Naive thymus-derived CD4-positive, alpha-beta T cell (primary cell): ENCODE results near the gene RAD51B. TPM values are rescaled to one million over a fixed set of nuclear protein-coding genes. Genes with fewer than 3 reads are reported as not detected.

Experiments
- ATAC-seq: fragments of 150-1000 bp; cut with Tn5 transposase; 2 replicates; pipeline ENCODE4 v1.10.0; 2021; ENCODE audit warnings: mild to moderate bottlenecking, moderate library complexity
- CTCF ChIA-PET: fragments of 350-600 bp; sonication (Branson Sonifier 250); formaldehyde crosslinking; loops from one replicate; lab custom pipeline; 2021; ENCODE audit warnings: antibody characterized with exemption; lab: Charles Lee
- POLR2A ChIA-PET: fragments of 350-600 bp; sonication (Branson Sonifier 250); formaldehyde crosslinking; loops from one replicate; lab custom pipeline; 2021; ENCODE audit warnings: antibody characterized with exemption, inconsistent platforms; lab: Charles Lee
- DNase-seq, 9 donors: peaks; one replicate each; pipeline versions ENCODE4 v3.0.0 to v3.0.0-alpha.2; 2020 to 2022; ENCODE audit warnings: mixed read lengths in 1 of 9
- H3K27ac ChIP-seq: one replicate; pipeline ENCODE4 v1.7.0; 2013; ENCODE audit warnings: mild to moderate bottlenecking, low read depth, low read length, moderate library complexity
- H3K27me3 ChIP-seq, 2 donors: one replicate each; pipeline ENCODE4 v1.7.0; 2013; ENCODE audit warnings: low read length in 2 of 2, mild to moderate bottlenecking in 2 of 2, moderate library complexity in 2 of 2; ENCODE audit not compliant: control insufficient read depth in 2 of 2, insufficient read depth in 2 of 2
- H3K36me3 ChIP-seq, 3 experiments: 1 replicate in 2 of 3; 2 replicates in 1 of 3; pipeline ENCODE4 v1.7.0; 2013; ENCODE audit warnings: low read length in 3 of 3, mild to moderate bottlenecking in 3 of 3, moderate library complexity in 1 of 3; ENCODE audit not compliant: insufficient read depth in 3 of 3, control insufficient read depth in 2 of 3
- H3K4me1 ChIP-seq, 2 donors: one replicate each; pipeline ENCODE4 v1.7.0; 2013; ENCODE audit warnings: low read length in 2 of 2, mild to moderate bottlenecking in 2 of 2, moderate library complexity in 1 of 2; ENCODE audit not compliant: control insufficient read depth in 2 of 2, insufficient read depth in 2 of 2
- H3K4me3 ChIP-seq: 2 replicates; pipeline ENCODE4 v1.7.0; 2013; ENCODE audit warnings: mild to moderate bottlenecking, low read length
- H3K9me3 ChIP-seq, 3 experiments: 1 replicate in 2 of 3; 2 replicates in 1 of 3; pipeline ENCODE4 v1.7.0; 2013; ENCODE audit warnings: low read length in 3 of 3; ENCODE audit not compliant: control insufficient read depth in 2 of 3
- H3K27ac Mint-ChIP-seq, 9 donors: one replicate each; pipeline ENCODE4 v1.8.0; 2020 to 2022; ENCODE audit warnings: mixed read lengths in 9 of 9, mild to moderate bottlenecking in 8 of 9, moderate library complexity in 5 of 9, inconsistent platforms in 2 of 9
- H3K27me3 Mint-ChIP-seq, 5 donors: one replicate each; pipeline ENCODE4 v1.8.0; 2021 to 2022; ENCODE audit warnings: mixed read lengths in 5 of 5, mild to moderate bottlenecking in 1 of 5
- H3K36me3 Mint-ChIP-seq, 5 donors: one replicate each; pipeline ENCODE4 v1.8.0; 2020 to 2022; ENCODE audit warnings: mixed read lengths in 5 of 5, mild to moderate bottlenecking in 3 of 5, inconsistent platforms in 1 of 5
- H3K4me1 Mint-ChIP-seq, 7 donors: one replicate each; pipeline ENCODE4 v1.8.0; 2020 to 2022; ENCODE audit warnings: mixed read lengths in 7 of 7, mild to moderate bottlenecking in 3 of 7, inconsistent platforms in 1 of 7
- H3K4me3 Mint-ChIP-seq, 10 donors: one replicate each; pipeline ENCODE4 v1.8.0; 2020 to 2022; ENCODE audit warnings: mild to moderate bottlenecking in 10 of 10, mixed read lengths in 10 of 10, moderate library complexity in 6 of 10, inconsistent platforms in 2 of 10
- H3K9me3 Mint-ChIP-seq, 11 donors: one replicate each; pipeline ENCODE4 v1.8.0; 2020 to 2022; ENCODE audit warnings: mixed read lengths in 11 of 11, mild to moderate bottlenecking in 4 of 11, inconsistent platforms in 1 of 11, moderate library complexity in 1 of 11
- intact Hi-C, 2 donors: fragments of 100-400 bp; cut with micrococcal nuclease; formaldehyde crosslinking; loops; one replicate each; pipeline ENCODE4 v1.15.1; 2023
- polyA plus RNA-seq, 2 donors: library from polyadenylated mRNA; unstranded; fragments of 300-500 nt; fragmentation: Illumina TruSeq; gene quantifications; one replicate each; pipeline ENCODE4 v1.2.3, GENCODE V29; 2021
- total RNA-seq, 6 experiments: library from RNA in 5 of 6; stranded (reverse) in 5 of 6; gene quantifications; 1 replicate in 5 of 6; 2 replicates in 1 of 6; pipeline ENCODE4 v1.2.3 and lab custom pipeline; 2021 to 2026

RAD51B gene
- total and polyA plus RNA-seq, 7 experiments from 2014 or later: 15.0 to 42.2 (median 28.8) TPM

DNA sequence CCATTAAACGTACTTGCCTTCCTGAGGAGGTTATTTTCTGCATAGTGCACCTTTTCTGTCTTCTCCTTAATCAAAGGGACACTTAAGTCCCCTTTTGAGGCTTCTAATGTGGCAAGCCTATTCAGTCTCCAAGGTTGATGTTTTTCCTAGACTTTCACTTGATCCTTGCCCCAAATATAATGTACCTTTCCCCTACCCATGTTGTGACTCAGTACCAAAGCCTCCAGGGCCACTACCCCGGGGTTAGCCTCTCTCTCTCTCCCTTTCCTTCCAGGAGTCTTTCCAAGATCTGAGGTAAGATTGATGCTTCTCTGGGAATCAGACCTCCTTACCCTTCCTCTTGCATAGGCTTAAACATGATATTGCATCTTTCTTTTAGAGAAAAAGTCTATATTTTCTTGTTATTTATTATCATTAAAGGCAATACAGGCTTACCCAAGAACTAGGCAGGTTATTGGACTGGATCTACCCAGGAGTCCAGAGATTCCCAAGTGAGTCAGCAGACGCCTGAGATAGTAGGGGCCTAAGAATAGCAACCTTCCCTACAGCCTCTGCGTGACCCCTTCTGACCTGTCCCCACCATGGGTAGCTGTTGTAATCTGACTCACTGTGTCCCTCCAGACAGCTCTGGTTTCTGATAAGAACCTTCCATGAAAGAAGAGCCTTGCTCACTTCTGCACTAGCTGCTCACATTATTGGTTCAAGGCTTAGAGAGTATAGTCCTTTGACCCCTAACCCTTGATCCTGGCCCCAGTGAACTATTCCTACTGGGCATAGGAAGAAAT is 800.4 kb downstream of the RAD51B start:
- ATAC-seq (no peak), DNase-seq (no peak)
- intact Hi-C loops: loop anchor here in 1 of 2 donors (10.0 kb wide), 1 partner anchor 65 kb away; no protein-coding TSS in a partner anchor
- Histone ChIP-seq H3K9me3 (peaks cover 0 to 20% (median 10%) of the 10 kb centered on the region in 3 experiments), H3K4me1 (no peaks in the 10 kb centered on the region), H3K27me3 (no peaks in the 10 kb centered on the region), H3K4me3 (no peak overlapping the region), H3K36me3 (no peaks in the 10 kb centered on the region), H3K27ac (no peak overlapping the region)
- ChIA-PET POLR2A (interaction anchor here (0.5 kb wide), 1 partner anchor 21 kb away, joined by 3 read pairs; no protein-coding TSS in a partner anchor), CTCF (no interaction called here)
- peaks cover 0 to 40% (median 27%) of the 10 kb centered on the region in 11 donors for H3K9me3 Mint-ChIP-seq
- no peak overlapping the region for H3K4me3 Mint-ChIP-seq
- no peak overlapping the region for H3K27ac Mint-ChIP-seq
- peaks cover 0 to 9% (median 3%) of the 10 kb centered on the region in 7 donors for H3K4me1 Mint-ChIP-seq
- H3K27me3 Mint-ChIP-seq: no peaks in the 10 kb centered on the region
- H3K36me3 Mint-ChIP-seq: peaks cover 0 to 29% (median 17%) of the 10 kb centered on the region in 5 donors

DNA sequence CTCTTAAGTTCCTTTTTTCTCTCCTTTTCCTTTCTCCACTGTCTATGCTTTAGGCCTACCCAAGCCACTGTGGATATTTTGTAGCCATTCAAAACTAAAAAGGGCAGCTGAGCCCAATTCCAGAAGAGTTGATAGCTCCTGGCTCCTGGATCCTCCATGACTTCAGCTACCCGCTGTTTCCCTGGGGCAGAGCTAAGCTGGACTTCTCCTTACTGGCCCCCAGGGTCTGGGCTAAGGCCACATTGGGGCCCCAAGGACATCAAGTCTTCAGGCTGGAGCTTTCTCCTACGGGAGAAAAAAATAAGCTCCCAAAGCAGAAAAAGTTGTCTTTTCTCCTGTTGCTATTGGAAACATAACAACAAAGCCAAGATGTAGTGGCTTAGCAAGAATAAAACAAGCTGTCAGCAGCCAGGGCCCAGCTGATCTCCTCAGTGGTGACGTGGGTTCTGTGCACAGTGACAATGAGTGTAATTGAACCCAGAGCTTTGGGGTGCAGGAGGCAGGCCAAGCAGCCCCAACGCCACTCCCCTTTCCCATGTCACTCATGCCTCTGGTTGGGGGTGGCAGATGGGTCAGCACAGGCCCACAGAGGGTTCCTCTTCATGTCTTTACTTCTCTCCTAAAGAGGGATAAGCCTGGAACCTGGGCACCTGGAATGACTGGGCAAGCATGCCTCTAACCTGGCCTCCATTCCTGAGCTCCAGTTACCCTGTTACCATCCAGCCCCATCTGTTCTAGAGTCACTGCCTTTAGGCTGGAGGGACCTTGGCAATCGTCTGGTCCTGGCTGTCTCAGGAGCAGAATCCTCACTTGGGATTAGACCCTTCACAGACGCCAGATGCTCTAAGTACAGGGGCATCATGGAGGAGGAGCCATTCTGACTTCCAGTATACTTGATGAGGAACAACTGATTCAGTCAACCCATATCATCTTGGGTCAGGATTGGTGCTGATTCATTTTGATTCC is 802.1 kb downstream of the RAD51B start:
- no peak overlapping the region for H3K4me3 ChIP-seq
- H3K27me3 Mint-ChIP-seq: no peaks in the 10 kb centered on the region
- peaks cover 0 to 25% (median 10%) of the 10 kb centered on the region in 5 donors for H3K36me3 Mint-ChIP-seq
- H3K27me3 ChIP-seq: no peaks in the 10 kb centered on the region
- no peaks in the 10 kb centered on the region for H3K36me3 ChIP-seq
- peaks cover under 1 to 9% (median 5%) of the 10 kb centered on the region in 7 donors for H3K4me1 Mint-ChIP-seq
- no peak for DNase-seq
- no peaks in the 10 kb centered on the region for H3K4me1 ChIP-seq
- peaks cover 0 to 27% (median 18%) of the 10 kb centered on the region in 11 donors for H3K9me3 Mint-ChIP-seq
- no peak for ATAC-seq
- H3K27ac ChIP-seq: no peak overlapping the region
- ChIA-PET POLR2A (no interaction called here), CTCF (no interaction called here)
- intact Hi-C loops: loop anchor here in 1 of 2 donors (10.0 kb wide), 1 partner anchor 63 kb away; no protein-coding TSS in a partner anchor
- peaks cover 0 to 14% (median 10%) of the 10 kb centered on the region in 3 experiments for H3K9me3 ChIP-seq
- peak overlapping the region in 1 of 9 donors; percentile 54 for H3K27ac Mint-ChIP-seq
- no peak overlapping the region for H3K4me3 Mint-ChIP-seq

DNA sequence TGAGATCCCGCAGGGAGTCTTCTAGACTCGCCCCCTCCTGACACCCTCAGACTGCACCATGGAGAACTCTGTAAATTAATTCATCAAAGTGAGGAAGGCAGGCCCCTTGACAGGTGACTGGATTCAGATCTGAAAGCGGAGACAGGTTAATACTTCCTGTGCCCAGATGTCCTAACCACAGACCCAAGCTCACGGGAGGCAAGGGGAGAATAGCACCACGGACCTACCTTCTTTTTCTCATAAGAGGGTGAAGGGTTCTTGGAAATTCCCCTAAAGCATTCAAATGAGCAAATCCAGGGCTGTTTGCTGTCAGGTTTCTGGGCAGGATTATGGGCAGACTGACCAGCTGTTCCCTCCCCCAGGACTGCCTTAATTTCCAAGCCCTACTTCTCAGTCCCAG is 803.3 kb downstream of the RAD51B start:
- Mint-ChIP-seq H3K4me1 (peaks cover 6 to 21% (median 12%) of the 10 kb centered on the region in 7 donors), H3K27ac (no peak overlapping the region), H3K4me3 (no peak overlapping the region), H3K27me3 (peaks cover 0 to 8% (median 0%) of the 10 kb centered on the region in 5 donors), H3K9me3 (peaks cover 0 to 26% (median 9%) of the 10 kb centered on the region in 11 donors), H3K36me3 (peaks cover 0 to 23% (median 5%) of the 10 kb centered on the region in 5 donors)
- ChIA-PET POLR2A (no interaction called here), CTCF (interaction anchor here (0.6 kb wide), 1 partner anchor 20 kb away, joined by 3 read pairs; no protein-coding TSS in a partner anchor)
- H3K27ac ChIP-seq: no peak overlapping the region
- intact Hi-C loops: loop anchor here in 1 of 2 donors (10.0 kb wide), 1 partner anchor 62 kb away; no protein-coding TSS in a partner anchor
- peaks cover 0 to 3% (median 3%) of the 10 kb centered on the region in 3 experiments for H3K9me3 ChIP-seq
- H3K4me3 ChIP-seq: no peak overlapping the region
- peaks cover under 1 to 8% of the 10 kb centered on the region in 2 donors for H3K4me1 ChIP-seq
- no peaks in the 10 kb centered on the region for H3K36me3 ChIP-seq
- ATAC-seq: no peak
- no peaks in the 10 kb centered on the region for H3K27me3 ChIP-seq
- DNase-seq: no peak

- no peak for DNase-seq
- CTCF ChIA-PET: no interaction called here
Measured at GRCh38 chr14:68623307-68623706, 803.7 kb downstream of the RAD51B start.

GRCh38 chr14:68623826-68624225 is 804.2 kb downstream of the RAD51B start:
- ChIA-PET POLR2A (no interaction called here), CTCF (no interaction called here)
- H3K27ac ChIP-seq: no peak overlapping the region
- Mint-ChIP-seq H3K27ac (no peak overlapping the region), H3K27me3 (peaks cover 0 to 16% (median 0%) of the 10 kb centered on the region in 5 donors), H3K36me3 (peaks cover 0 to 18% (median 0%) of the 10 kb centered on the region in 5 donors), H3K9me3 (peaks cover 0 to 20% (median 1%) of the 10 kb centered on the region in 11 donors), H3K4me1 (peaks cover 13 to 22% (median 15%) of the 10 kb centered on the region in 7 donors), H3K4me3 (no peak overlapping the region)
- H3K4me1 ChIP-seq: peaks cover 3 to 9% of the 10 kb centered on the region in 2 donors
- H3K27me3 ChIP-seq: no peaks in the 10 kb centered on the region
- H3K4me3 ChIP-seq: no peak overlapping the region
- H3K36me3 ChIP-seq: no peaks in the 10 kb centered on the region
- H3K9me3 ChIP-seq: no peaks in the 10 kb centered on the region
- DNase-seq: no peak
- intact Hi-C loops: loop anchor here in 1 of 2 donors (10.0 kb wide), 1 partner anchor 61 kb away; no protein-coding TSS in a partner anchor
- ATAC-seq: no peak

More at GRCh38 chr14:68623307-68623706, 803.7 kb downstream of the RAD51B start:
- H3K27ac ChIP-seq: no peak overlapping the region
- no peaks in the 10 kb centered on the region for H3K27me3 ChIP-seq
- H3K9me3 ChIP-seq: no peaks in the 10 kb centered on the region
- Mint-ChIP-seq H3K4me3 (no peak overlapping the region), H3K27me3 (peaks cover 0 to 11% (median 0%) of the 10 kb centered on the region in 5 donors), H3K9me3 (peaks cover 0 to 24% (median 6%) of the 10 kb centered on the region in 11 donors), H3K36me3 (peaks cover 0 to 22% (median 5%) of the 10 kb centered on the region in 5 donors), H3K4me1 (peaks cover 10 to 22% (median 14%) of the 10 kb centered on the region in 7 donors), H3K27ac (no peak overlapping the region)
- H3K36me3 ChIP-seq: no peaks in the 10 kb centered on the region
- intact Hi-C loops: loop anchor here in 1 of 2 donors (10.0 kb wide), 1 partner anchor 61 kb away; no protein-coding TSS in a partner anchor
- no peak overlapping the region for H3K4me3 ChIP-seq
- H3K4me1 ChIP-seq: peaks cover 3 to 8% of the 10 kb centered on the region in 2 donors
- ATAC-seq: no peak
- POLR2A ChIA-PET: no interaction called here
